ENCODE measurements around the gene EGFL7.

Gene EGFL7

DNA sequence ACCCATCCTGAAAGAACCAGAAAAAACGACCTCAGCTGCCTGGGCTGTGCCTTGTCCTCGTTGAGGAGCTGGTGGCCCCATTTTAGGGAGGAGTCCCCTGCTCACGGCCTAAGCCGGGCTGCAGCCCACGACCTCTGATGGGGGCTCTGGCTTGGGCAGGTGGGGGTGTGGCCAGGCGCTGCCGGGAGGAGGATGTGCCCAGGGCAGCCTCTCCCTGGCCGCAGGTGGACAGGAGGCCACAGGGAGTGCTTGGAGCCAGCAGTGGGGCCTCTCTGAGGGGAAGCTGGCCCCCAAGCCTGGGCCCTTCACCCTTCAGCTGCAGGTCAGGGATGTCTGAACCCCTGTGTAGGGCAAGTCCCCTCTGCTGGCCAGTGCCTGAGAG lies 52.2 kb downstream of the EGFL7 start:
- DNase-seq (ENCODE audit: low read depth in 3 of 3): no peak

DNA sequence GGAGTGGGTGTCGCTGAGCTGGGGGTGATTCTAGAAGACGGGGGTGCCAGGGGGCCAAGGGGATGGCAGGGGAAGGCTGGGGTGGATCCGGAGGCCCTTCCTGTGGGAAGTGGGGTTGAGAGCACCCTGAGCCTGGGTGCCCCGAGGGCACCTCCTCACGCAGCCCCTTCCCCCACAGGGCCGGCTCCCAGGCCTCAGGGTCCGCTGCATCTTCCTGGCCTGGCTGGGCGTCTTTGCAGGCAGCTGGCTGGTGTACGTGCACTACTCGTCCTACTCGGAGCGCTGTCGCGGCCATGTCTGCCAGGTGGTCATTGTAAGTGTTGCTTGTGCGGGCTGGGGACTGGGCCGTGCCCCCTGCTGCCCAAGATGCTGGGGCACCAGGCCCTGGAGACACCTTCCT lies 54.7 kb downstream of the EGFL7 start:
- DNase-seq (ENCODE audit: low read depth in 3 of 3): no peak

GRCh38 chr9:136718345-136719194 lies 55.9 kb downstream of the EGFL7 start:
- no peak for DNase-seq (ENCODE audit: low read depth in 3 of 3)

GRCh38 chr9:136719195-136719880 lies 56.6 kb downstream of the EGFL7 start:
- DNase-seq (ENCODE audit: low read depth in 3 of 3): no peak

GRCh38 chr9:136720251-136720897 lies 57.7 kb downstream of the EGFL7 start:
- no peak for DNase-seq (ENCODE audit: low read depth in 3 of 3)

DNA sequence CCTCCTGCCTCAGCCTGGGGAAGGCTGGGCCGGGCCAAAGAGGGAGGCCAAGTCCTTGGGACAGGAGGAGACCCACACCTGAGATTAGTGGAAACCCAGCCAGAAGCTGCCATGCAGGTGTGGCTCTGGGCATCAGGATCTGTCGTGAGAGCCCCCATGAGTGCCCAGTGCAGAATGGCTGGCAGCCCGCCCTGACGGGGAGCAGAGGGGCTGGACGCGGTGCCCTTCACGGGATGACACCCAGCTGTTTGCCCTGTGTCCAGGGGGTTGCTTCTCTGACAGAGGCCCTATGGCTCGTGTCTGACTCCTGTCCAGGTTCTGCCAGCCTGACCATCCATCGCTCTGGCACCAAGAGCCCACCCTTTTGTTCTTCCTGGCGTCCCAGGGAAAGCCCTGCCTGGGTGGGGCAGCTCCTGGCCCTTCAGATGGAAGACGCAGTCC lies 58.2 kb downstream of the EGFL7 start:
- no peak for DNase-seq (ENCODE audit: low read depth in 3 of 3)

GRCh38 chr9:136721339-136722092 lies 58.8 kb downstream of the EGFL7 start:
- DNase-seq (ENCODE audit: low read depth in 3 of 3): no peak
